Measurements from ENCODE around the gene RAB28.
A peak's percentile ranks its signal among the peaks of the same experiment; 100 is the strongest.

RAB28 gene

GRCh38 chr4:13527192-13527980 lies 43.2 kb upstream of the RAB28 start:
- no peak overlapping the region for H3K4me3 ChIP-seq (replicated peaks in 1 of 2; ENCODE audit: low read depth in 2 of 2, low read length in 2 of 2)
- TF ChIP-seq CTCF (IDR thresholded peaks at IDR 0.05; ENCODE audit: low read depth, low read length): no peak
- no peak for DNase-seq (ENCODE audit: low read depth in 2 of 2)

- no peak overlapping the region for H3K4me3 ChIP-seq (replicated peaks in 1 of 2; ENCODE audit: low read depth in 2 of 2, low read length in 2 of 2)
- no peak for TF ChIP-seq CTCF (IDR thresholded peaks at IDR 0.05; ENCODE audit: low read depth, low read length)
These were observed 42.5 kb upstream of the RAB28 start for GRCh38 chr4:13526658-13527057.

GRCh38 chr4:13525606-13526281 lies 41.6 kb upstream of the RAB28 start:
- H3K4me3 ChIP-seq (replicated peaks in 1 of 2; ENCODE audit: low read depth in 2 of 2, low read length in 2 of 2): no peak overlapping the region
- no peak for TF ChIP-seq CTCF (IDR thresholded peaks at IDR 0.05; ENCODE audit: low read depth, low read length)
- no peak for DNase-seq (ENCODE audit: low read depth in 2 of 2)

More at GRCh38 chr4:13526658-13527057, 42.5 kb upstream of the RAB28 start:
- no peak for DNase-seq (ENCODE audit: low read depth in 2 of 2)

GRCh38 chr4:13524504-13525243 lies 40.5 kb upstream of the RAB28 start:
- peak; percentile 31 to 49 for DNase-seq (ENCODE audit: low read depth in 2 of 2)
- H3K4me3 ChIP-seq (replicated peaks in 1 of 2; ENCODE audit: low read depth in 2 of 2, low read length in 2 of 2): no peak overlapping the region
- TF ChIP-seq CTCF (IDR thresholded peaks at IDR 0.05; ENCODE audit: low read depth, low read length): no peak

GRCh38 chr4:13523591-13524503 lies 39.7 kb upstream of the RAB28 start:
- no peak for TF ChIP-seq CTCF (IDR thresholded peaks at IDR 0.05; ENCODE audit: low read depth, low read length)
- DNase-seq (ENCODE audit: low read depth in 2 of 2): no peak
- H3K4me3 ChIP-seq (replicated peaks in 1 of 2; ENCODE audit: low read depth in 2 of 2, low read length in 2 of 2): no peak overlapping the region

- no peak overlapping the region for H3K4me3 ChIP-seq (replicated peaks in 1 of 2; ENCODE audit: low read depth in 2 of 2, low read length in 2 of 2)
- DNase-seq (ENCODE audit: low read depth in 2 of 2): no peak
- TF ChIP-seq CTCF (IDR thresholded peaks at IDR 0.05; ENCODE audit: low read depth, low read length): no peak
These were observed 39.0 kb upstream of the RAB28 start for GRCh38 chr4:13523105-13523477.

Measured in cardiac fibroblast (primary cell).